SW 1271 (cell line): ENCODE data around the gene FKBP10.

ENCODE experiments used
- DNase-seq, 2 experiments: peaks; one replicate each; lab custom pipeline; 2025; lab: John Stamatoyannopoulos, UW

The FKBP10 gene

DNA sequence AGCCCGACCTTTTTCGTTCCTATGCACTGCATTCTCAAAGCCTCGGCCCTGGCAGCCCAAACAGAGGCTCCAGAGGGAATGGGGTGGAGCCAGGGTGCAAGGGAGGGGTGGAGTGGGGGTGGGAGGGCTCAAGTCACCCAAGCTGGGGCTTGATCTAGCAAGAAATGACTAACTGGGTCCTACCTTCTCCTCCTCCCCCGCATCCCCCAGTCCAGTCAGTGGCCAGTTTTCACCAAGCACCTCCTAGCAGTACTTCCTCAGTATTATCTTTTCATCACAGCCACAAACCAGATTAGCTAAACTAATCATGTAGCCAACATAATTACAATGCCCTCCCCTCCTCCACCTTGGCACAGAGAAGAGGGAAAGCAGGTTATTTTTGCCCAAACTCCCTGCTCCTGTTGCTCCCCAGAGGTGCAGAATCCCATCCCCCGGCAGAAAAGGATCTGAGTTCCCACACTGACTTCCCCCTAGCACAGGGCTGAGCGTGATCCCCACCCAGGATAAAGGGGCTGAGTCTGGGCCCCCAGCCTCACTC is 28.5 kb upstream of the FKBP10 start:
- DNase-seq = no peak

DNA sequence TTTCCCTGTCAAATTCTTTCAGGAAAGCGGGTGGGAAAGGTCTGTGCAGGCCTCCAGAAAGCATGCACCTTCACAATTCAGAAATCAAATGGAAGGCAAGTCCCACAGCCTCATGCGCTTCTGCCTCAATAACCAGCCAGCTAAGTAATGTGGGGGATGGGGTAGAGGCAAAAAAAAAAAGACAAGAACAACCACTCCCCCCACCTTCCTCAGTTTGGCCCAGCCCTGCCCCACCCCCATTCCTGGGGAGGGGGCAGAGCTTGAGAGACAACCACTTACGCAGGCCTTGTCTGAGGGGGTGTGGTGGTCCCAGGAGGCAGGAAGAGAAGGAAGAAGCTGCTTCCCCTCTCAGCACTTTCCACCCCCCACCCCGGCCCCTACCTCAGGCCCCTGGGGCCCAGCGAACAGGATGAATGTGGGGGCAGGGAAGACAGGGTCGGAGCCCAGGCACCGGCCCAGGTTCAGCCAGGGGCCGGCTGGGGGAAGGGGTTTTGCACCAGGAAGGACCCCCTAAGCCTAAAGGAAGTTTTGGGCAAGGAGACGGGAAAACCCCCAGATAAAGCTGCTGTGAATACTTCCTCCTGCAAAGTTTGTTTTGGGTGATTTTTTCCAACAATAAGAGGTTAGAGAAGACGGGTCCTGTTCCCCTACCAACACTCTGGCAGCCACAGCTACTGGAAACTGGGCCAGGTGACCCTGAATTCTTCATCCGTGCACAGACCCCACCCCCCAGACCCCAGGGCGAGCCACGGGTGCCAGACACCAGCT is 27.5 kb upstream of the FKBP10 start:
- DNase-seq = no peak

DNA sequence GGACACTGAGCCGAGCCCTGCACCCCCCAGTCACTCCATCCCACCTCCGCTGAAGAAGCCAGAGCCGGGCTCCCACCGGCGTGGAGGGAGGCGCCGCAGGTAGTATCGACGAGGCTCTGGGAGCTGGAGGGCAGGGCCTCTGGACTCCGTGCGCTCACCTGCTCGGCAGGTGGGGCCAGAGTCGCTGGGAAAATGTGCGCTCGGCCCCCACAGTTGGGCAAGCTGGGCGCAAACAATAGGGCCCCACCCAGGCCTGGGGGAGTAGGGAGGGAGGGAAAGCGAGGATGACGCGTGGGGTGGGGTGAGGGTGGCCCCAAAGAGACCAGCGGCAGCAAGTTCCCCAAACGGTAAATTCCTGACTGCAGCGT is 27.0 kb upstream of the FKBP10 start:
- DNase-seq = no peak

DNA sequence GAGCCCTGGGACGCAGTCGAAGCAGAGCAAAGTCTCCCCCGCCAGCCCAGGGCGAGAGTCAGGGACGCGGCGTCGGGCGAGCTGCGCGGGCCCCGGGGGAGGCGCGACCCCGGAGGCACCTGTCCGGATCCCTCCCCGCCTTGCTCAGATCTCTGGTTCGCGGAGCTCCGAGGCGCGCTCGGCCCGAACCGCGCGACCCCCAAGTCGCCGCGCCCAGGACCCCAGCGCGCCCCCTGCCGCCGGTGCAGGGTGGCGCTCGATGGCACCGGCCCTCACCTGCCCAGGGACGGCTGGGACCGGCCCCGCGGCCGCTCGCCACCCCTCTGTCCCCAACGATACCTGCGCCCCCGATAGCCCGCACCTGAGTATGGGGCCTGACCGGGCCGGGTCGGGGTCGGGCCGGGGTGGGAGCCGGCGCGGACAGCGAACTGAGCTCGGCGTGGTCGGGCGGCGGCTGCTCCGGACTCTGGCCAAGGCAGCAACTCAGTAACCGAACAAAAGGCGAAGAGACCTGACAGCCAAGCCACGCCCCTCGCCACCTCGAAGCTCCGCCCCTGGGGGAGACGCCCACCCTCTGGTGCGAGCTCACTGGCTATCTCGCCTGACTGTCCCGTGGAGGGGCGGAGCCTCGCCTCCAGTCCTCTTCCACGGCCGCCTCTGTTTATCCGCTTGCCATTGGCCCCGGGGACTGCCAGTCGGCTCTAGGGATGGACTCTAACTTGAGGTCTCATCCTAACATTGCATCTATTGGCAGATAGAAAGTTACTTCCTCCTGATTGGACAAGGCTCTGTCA is 26.4 kb upstream of the FKBP10 start, which contains the start of gene JUP:
Gene JUP, minus strand, starts transcription at position 485 of the 794 bp plus-strand sequence. CDS start 14,857 bp downstream, outside the sequence.
- peak; percentile 91 to 97 for DNase-seq

DNA sequence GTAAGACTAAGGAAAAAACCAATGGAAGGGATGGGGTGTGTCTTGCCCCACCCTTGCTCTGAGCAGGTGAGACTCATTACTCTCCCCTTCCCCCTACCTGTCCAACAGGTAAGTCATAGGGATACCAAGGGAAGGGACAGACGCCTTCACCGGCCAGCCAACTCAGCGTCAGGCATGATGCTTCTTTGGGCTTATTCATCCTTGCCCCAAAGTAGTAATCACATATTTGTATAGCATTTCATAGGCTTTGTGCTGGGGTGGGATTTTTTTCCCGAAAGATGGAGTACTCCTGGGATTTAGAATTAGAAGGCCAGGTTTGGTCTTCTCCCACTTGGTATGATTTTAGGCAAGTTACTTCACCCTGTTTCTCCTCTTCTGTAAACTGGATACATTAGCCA is 25.8 kb upstream of the FKBP10 start:
- DNase-seq = no peak

DNA sequence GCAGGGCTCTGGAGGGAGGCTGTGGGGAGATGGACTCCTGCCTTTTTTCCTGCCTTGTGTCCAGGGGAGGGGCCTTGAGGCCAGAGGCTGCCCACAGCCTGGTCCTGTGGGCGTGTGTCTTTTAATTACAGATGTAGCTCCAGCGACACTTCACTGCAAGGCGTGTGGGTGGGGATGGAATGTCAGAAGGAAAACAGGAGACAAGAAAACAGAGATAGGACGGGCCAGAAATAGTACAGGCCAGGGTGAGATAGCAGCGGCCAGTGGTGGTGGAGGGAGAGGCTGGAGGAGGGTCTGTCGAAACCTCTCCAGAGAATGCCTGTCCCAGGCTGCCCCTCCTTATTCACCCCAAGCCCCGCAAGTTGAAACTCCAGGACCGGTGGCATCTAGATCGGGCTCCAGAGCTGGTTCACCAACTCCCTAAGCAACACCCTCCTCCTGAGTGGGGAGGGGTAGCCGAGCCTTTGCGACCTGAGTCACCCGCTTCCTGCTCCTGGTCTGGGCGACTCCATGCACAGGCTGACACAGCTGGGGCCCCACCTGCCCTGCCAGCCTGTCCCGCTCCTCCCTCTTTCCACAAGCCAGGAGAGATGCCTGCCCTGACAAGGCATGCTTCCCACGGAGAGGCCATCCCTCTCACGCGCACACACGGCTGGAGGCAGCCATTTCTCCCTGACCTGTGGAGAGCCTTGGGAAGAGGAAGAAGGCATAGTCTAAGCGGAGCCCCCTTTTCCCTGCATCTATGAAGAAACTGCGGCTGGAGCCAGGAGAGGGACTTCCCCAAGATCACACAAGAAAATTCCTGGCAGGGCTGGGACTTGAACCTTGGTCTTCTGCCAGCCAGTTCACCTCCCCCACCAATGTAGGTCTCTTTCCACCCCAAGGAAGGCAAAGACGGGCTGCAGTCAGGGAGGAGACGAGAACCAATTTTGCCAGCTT is 19.7 kb upstream of the FKBP10 start:
- peak; percentile 62 to 84 for DNase-seq

DNA sequence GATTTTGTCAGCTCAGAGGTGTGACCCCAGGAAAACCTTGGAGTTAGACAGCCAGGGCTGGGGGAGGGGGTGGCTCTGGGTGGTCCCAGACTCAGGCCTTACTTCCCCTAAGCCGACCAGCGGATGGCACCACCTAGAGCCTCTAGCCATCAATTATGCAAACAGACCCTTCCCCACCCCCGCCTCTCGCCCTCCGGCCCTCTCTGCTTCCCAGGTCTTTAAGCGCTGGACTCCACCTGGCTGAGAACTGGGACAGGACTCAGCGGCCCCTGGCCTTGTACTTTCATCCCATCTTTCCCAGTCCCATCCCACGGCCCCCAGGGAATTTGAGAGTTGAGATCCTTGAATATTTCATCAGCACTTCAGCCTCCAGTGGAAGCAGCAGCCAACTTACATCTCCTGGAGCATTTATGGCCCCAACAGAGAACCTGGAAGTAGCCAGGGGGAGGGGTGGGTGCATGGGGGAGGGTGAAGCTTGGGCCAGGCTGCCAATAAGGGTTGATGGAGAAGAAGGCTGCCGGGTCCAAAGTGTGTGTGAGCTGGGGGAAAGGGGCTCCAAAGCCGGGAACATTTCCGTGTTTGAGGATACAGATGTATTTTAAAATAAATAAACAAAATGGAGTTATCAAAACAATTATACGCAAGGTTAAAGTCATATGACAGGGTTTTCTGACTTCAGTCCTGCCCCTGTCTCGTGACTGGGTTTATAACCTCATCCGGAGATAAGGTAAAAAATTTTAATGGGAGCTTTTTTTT is 18.8 kb upstream of the FKBP10 start:
- no peak for DNase-seq

DNA sequence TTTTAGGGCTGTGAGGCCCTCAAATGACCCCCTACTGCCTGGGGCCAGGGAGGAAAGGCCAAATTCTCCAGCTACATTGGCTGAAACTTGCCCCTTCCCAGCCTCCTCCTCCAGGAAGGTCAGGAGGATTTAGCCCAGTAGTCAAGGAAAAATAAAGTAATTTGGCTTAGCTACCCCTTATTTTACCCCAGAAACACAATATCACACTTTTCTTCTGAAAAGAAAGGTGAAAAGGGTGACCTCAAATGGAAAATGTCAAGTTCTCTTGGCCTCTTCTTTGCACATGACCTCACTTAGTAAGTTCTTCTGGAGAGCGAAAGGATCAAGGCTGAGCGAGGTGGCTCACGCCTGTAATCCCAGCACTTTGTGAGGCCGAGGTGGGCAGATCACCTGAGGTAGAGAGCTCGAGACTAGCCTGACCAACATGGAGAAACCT is 18.2 kb upstream of the FKBP10 start:
- DNase-seq = no peak

DNA sequence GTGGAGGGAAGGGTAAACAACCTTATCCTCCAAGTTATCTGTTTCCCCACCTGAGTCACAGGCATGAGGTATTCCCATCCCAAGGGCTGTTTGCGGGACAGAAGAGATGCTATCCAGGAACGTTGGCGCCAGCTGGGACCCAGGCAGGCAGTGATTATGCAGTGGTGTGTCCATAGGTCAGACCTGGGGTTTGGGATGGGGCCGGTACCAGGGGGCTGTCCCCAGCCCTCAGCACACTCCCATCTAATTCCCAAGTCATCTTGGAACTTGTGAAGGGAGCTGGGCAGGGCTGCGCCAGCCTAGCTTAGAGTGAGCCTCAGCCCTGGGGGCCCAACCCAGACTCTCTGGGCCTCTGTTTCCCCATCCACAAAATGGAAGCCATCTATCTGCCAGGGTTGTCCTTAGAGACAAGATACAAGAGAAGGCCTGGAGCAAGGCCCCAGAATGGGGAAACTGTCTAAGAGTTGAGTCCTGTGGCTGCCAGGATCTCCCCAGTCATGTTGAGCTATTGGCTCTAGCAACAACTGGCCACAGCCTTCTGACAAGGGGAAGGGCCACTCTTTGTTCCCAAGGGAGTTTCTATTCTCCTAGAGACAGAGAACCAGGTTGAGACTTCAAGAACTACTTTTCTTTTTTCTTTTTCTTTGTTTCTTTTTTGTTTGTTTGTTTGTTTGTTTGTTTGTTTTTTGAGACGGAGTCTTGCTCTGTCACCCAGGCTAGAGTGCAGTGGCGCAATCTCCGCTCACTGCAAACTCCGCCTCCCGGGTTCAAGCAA is 16.5 kb upstream of the FKBP10 start:
- DNase-seq = no peak

DNA sequence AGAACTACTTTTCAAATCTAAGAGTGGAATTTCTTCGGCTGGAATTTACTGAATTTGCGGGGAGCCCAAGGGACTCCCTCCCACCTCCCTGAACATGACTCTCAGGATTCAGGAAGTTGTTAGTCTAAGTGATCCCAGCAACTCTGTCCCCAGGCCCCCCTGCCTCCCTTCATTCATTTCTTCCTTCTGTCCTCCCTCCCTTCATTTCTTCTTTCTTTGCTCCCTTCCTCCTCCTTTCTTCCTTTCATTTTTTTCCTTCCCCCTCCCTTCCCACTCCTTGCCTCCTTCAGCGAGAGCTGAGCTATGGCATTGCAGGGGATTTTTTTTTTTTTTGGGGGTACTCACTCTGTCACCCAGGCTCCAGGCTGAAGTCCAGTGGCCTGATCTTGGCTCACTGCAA is 15.4 kb upstream of the FKBP10 start:
- no peak for DNase-seq

DNA sequence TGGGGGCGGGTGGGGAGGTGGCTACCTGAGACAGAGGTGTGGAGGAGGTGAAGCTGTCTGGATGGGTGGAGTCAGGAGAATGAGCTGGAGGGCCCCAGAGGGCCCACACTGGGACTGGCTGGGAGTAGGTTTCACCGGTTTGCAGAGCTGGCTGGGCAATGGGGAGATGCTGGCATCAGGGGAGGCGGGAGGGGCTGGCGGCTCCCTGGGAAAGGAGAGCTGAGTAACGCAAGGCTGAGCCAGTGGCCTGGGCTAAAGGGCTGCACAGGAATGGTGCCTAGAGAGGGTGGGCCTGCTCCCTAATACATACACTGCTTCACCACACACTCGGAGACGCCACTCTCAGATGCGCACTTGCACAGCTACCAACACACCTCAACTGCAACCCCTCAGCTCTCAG is 13.4 kb upstream of the FKBP10 start:
- DNase-seq = no peak

DNA sequence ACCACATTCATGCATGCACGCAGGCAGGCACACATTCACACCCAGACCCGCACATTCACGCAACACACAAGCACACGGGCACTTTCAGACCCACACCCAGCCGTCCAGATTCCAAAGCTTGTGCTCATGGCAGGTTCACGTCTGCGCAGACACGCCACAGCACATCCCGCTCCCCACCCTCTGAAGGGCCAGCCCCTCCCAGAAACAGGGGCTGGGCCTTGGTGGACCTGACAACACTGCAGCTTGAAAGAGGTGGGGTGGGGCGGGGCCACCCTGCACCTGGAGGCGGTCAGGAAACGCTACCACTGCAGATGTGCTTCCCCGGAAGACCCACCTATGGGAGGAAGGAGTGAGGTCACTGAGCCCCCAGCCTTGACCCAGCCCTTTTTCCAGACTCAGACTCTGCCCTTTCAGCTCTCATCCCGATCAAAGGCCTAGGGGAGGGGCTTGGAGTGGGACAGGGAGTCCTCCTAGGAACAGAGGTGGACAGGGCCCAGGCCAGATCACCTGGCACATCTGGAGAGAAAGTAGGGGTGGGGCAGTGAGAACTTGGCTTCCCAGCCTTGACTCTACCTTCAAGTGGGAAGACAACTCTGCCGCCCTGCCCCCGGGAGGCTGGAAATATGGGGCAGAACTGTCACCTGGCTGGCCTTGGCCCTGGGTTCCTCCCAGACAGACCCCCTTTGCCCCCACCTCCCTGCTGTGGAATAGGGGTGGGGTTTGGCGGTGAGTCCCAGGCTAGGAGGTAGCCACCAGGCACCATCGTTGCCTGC is 12.0 kb upstream of the FKBP10 start:
- no peak for DNase-seq

DNA sequence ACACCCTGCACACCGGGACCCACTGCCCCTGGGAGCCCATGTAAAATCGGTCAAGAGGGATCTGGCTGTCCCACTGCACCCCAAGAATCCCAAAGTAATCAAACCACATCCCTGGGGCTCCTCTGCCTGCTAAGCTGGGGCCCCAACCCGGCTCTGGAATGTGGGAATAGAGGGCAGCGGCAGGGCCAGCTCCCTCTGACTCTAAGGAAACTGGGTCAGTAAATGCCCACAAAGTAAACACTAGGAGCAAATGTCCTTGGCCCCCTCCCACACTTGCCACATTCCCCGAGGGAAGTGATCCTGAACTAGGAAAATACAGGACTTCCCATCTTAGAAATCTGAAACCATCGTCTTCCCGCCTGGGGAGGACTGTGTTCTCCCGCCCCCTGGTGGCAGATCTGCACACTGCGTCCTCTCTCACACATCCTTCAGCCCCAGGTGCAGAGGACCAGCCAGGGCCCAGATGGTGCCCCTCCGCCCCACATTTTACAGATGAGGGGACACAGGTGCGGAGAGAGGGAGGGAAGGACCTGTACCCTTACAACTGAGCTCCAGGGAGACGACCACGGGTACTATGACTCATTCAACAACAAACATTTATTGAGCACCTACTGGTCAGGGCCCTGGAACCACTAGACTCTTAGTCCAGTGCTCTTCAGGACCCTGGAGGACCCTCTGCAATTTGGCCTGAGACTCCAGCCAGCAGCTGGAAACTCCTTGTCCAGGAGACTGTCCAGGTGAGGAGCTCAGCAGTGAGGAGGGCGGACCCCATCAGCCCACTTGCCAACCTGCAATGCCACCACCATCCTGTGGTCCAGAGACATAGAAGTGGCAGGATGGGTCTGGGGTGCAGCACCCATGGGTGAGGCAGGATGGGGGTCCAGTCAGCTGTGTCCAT is 11.2 kb upstream of the FKBP10 start:
- DNase-seq = peak in 1 of 2 experiments; percentile 59

DNA sequence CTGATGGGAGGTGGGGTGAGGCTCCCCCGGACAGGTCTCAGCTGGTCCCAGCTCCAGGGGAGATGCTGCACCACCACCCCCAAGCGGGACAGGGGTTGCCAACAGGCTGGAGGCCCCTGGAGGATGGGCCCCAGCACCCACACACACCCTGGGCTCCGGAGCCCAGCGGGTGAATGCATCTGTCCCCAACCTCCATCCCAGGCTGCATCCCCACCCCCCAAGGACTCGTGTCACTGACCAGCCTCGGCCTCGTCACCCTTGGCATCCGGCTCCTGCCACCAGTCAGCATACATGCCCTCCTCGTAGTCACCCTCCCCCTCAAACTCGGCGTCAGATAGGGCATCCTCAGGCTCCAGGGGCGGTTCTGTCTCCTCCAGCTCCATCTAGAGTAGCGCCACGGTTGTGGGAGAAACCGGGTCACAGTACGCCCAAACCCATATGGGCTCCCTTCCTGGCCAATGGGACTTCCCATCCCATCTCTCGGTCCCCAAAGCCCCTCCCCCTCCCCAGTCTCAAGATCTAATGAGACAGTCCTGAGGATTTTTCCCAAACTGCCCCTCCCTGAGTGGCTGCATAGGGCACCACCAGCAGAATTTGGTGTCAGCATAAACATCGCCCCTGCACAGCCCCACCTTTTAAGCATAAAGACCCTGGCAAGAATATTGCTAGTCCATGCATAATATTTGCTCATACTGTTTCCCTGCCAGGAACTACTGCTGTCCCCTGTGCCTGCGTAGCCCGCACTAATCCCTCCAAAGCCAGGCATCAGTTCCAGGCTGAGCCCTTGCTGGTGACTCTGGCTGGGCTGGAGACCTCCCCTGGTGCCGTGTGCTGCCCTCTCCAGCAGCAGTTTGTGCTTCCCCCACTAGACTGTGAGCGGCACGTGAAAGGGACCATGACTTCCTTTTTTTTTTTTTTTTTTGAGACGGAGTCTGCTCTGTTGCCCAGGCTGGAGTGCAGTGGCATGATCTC is 9.5 kb upstream of the FKBP10 start:
- no peak for DNase-seq

DNA sequence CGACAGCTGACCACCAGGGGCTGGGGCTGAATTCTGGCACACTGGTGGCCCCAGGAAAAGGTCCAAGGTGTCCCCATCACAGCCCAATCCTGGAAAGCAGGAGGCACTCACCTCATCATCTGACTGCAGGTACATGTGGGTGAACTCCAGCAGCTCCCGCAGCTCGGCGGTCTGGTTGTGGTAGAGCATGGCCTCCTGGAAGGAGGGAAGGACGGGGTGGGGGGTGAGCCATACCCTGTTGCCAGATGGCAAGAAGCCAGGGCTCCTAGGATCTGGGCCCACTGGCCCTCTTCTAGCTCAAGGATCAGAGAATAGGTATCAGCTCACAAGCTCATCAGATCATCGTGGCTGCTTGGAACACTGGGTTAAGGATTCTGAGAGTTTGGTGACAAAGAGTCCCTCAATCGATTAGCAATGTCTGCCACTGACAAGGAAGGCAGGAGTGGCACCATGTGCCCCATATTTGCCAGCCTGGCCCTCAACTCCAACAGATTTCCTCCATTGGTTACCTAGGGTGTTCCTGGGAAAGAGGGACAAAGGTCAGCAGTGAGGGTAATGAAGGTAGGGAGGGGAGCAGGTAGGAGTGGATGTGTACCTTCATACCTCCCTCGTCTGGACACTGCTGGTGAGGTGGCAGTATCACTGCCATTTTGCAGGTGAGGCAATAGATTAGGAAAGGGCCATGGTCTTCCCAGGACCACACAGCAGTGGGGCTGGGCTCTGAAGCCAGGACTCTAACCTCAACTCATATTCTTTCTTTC is 5.9 kb upstream of the FKBP10 start:
- DNase-seq = no peak
